ENCODE results near the gene FAM3D.

DNA sequence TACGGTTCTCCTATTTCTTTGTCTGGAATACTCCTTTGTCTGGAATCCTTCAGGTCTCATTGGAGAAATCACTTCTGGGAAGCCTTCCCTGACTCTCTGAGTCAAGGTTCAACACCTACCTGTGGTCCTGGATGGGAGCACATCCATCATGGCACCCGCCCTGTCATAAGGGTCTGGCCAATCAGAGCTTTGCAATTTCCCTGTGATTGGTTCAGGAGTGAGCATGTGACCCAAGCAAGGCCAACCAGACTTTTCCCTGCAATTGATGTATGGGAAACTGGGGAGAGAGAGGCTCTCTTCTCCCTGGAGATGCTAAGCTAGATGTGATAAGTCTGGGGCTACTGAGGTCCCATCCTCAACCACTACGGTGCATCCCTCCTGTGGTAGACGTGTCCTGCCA, 8.1 kb downstream of the FAM3D start:
- no peak for TF ChIP-seq POLR2AphosphoS5 (IDR thresholded peaks at IDR 0.05; ENCODE audit: low read depth, low read length)
- TF ChIP-seq, protein P1, sequence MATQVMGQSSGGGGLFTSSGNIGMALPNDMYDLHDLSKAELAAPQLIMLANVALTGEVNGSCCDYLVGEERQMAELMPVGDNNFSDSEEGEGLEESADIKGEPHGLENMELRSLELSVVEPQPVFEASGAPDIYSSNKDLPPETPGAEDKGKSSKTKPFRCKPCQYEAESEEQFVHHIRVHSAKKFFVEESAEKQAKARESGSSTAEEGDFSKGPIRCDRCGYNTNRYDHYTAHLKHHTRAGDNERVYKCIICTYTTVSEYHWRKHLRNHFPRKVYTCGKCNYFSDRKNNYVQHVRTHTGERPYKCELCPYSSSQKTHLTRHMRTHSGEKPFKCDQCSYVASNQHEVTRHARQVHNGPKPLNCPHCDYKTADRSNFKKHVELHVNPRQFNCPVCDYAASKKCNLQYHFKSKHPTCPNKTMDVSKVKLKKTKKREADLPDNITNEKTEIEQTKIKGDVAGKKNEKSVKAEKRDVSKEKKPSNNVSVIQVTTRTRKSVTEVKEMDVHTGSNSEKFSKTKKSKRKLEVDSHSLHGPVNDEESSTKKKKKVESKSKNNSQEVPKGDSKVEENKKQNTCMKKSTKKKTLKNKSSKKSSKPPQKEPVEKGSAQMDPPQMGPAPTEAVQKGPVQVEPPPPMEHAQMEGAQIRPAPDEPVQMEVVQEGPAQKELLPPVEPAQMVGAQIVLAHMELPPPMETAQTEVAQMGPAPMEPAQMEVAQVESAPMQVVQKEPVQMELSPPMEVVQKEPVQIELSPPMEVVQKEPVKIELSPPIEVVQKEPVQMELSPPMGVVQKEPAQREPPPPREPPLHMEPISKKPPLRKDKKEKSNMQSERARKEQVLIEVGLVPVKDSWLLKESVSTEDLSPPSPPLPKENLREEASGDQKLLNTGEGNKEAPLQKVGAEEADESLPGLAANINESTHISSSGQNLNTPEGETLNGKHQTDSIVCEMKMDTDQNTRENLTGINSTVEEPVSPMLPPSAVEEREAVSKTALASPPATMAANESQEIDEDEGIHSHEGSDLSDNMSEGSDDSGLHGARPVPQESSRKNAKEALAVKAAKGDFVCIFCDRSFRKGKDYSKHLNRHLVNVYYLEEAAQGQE (IDR thresholded peaks at IDR 0.05; ENCODE audit: insufficient read depth in 1 of 2, low read depth in 2 of 2, low read length in 2 of 2) = no peak
